Measurements from ENCODE around the gene PROM1. TPM values are rescaled to one million over a fixed set of nuclear protein-coding genes. Genes with fewer than 3 reads are reported as not detected.

PROM1 gene
- total RNA-seq, 6 experiments from 2014 or later, result 0.86 to 2.2 (median 1.3) TPM

DNA sequence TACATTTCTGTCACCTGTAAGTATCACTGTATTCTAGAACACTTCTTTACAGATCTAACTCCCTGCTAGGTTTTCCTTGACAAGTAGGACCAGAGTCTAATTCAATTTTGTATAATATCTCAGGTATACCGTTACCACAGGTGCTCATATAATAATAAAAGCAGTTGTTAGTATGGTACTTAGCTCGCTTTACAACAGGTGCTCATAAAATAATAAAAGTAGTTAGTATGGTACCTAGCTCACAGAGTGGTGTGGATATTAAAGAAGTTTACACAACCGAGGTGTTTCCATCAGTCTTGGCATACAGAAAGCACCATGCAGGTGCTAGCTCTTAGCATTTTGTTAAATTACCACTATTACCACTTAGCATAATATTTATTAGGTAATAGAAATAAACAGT is 88.0 kb downstream of the PROM1 start:
- no peak for TF ChIP-seq POLR2A (IDR thresholded peaks at IDR 0.05)
- TF ChIP-seq, protein P1, sequence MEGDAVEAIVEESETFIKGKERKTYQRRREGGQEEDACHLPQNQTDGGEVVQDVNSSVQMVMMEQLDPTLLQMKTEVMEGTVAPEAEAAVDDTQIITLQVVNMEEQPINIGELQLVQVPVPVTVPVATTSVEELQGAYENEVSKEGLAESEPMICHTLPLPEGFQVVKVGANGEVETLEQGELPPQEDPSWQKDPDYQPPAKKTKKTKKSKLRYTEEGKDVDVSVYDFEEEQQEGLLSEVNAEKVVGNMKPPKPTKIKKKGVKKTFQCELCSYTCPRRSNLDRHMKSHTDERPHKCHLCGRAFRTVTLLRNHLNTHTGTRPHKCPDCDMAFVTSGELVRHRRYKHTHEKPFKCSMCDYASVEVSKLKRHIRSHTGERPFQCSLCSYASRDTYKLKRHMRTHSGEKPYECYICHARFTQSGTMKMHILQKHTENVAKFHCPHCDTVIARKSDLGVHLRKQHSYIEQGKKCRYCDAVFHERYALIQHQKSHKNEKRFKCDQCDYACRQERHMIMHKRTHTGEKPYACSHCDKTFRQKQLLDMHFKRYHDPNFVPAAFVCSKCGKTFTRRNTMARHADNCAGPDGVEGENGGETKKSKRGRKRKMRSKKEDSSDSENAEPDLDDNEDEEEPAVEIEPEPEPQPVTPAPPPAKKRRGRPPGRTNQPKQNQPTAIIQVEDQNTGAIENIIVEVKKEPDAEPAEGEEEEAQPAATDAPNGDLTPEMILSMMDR (IDR thresholded peaks at IDR 0.05), result no peak
- no peaks in the 10 kb centered on the region for H3K27me3 ChIP-seq
- H3K4me1 ChIP-seq, result no peaks in the 10 kb centered on the region
- no peak overlapping the region for H3K27ac ChIP-seq
- H3K36me3 ChIP-seq, result no peaks in the 10 kb centered on the region
- intact Hi-C loops (cut with DNase I), result loop anchor here in 1 of 2 donors (5.0 kb wide), 1 partner anchor 259 kb away; no protein-coding TSS in a partner anchor
- no peaks in the 10 kb centered on the region for H3K9me3 ChIP-seq
- no peak overlapping the region for H3K4me3 ChIP-seq
- WGBS (ENCODE audit: insufficient coverage, low coverage, low lambda C conversion rate, missing lambda C conversion rate), result 84% methylated on average over 3 of the region's 3 CpGs
- DNase-seq (no peak), ATAC-seq (no peak)

DNA sequence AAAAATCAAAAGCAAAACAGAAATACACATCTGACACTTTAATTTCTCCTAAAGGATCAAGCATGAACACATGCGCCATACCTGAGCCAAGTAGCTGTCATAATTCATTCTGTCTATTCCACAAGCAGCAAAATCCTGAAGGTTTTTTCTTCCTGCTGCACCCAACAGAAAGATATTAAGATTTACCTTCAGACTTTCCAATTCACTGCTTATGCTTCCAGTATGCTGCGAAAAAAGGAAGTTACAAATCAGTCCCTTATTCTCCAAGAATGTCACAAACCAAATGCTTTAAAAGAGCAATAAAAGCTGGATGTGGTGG is 91.7 kb downstream of the PROM1 start:
- intact Hi-C loops (cut with DNase I), result no loop called here
- no peaks in the 10 kb centered on the region for H3K27me3 ChIP-seq
- TF ChIP-seq POLR2A (IDR thresholded peaks at IDR 0.05), result no peak
- TF ChIP-seq, protein P1 (IDR thresholded peaks at IDR 0.05), result no peak

DNA sequence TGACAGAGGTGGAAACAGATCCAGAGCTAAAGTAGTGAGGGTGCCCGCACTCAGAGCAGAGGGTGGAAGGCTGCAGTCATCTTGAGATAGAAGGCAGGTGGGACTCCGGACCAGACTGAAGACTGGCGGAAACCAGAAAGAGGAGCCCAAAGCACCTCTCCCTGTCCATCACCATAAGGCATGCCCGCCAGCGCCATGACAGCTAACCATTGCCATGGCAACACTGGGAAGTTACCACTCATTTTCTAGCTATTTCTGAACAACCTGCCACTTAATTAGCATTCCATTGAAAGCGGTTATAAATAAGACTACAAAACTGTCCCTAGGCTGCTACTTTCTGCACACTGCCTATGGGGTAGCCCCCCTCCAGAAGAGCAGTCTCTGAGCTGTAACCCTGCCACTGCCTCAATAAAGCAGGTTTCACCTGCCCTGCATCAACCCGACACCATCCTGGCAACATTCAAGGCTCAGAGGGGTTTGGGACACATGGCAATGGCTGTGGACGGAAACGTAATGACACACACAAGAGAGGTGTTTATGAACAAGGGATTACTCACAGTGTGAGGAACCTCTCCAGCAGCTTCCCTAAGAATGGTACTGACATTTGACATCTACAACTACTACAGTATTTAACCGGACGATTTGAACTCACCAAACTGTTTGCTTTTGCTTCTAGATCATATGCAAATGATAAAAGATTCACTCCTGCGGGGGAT is 93.1 kb downstream of the PROM1 start:
- Histone ChIP-seq H3K27me3 (no peaks in the 10 kb centered on the region), H3K27ac (no peak overlapping the region), H3K9me3 (no peaks in the 10 kb centered on the region), H3K36me3 (no peaks in the 10 kb centered on the region), H3K4me1 (no peaks in the 10 kb centered on the region), H3K4me3 (no peak overlapping the region)
- ATAC-seq (no peak), DNase-seq (no peak)
- intact Hi-C loops (cut with DNase I), result no loop called here
- 61% methylated on average over 12 of the region's 12 CpGs for WGBS (ENCODE audit: insufficient coverage, low coverage, low lambda C conversion rate, missing lambda C conversion rate)
- no peak for TF ChIP-seq POLR2A (IDR thresholded peaks at IDR 0.05)
- TF ChIP-seq, protein P1 (IDR thresholded peaks at IDR 0.05), result no peak

More for the DNA sequence above, 91.7 kb downstream of the PROM1 start:
- Histone ChIP-seq H3K36me3 (no peaks in the 10 kb centered on the region), H3K27ac (no peak overlapping the region), H3K9me3 (no peaks in the 10 kb centered on the region), H3K4me3 (no peak overlapping the region), H3K4me1 (no peaks in the 10 kb centered on the region)
- ATAC-seq (no peak), DNase-seq (no peak)
- 50% methylated on average over 2 of the region's 2 CpGs for WGBS (ENCODE audit: insufficient coverage, low coverage, low lambda C conversion rate, missing lambda C conversion rate)

DNA sequence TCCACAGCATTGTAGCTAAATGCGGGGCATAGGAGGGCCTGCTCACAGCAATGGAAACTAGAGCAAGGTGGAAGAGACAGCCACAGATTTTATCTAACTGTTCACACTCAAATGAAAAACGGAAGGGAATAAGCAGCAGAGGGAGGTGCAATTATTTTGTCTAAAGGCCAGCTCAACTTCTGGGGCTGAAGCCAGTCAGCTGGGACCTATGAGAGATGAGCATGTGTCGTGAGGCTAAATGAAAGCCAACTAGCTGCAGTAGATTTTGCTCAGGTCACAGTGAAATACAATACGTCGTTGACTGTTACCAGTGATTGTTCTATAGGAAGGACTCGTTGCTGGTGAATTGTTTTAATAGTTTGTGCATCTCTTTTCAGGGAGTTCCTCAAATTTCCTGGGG is 94.4 kb downstream of the PROM1 start:
- ATAC-seq (no peak), DNase-seq (no peak)
- Histone ChIP-seq H3K27ac (no peak overlapping the region), H3K4me1 (no peaks in the 10 kb centered on the region), H3K36me3 (no peaks in the 10 kb centered on the region), H3K4me3 (no peak overlapping the region), H3K27me3 (no peaks in the 10 kb centered on the region), H3K9me3 (no peaks in the 10 kb centered on the region)
- 73% methylated on average over 6 of the region's 6 CpGs for WGBS (ENCODE audit: insufficient coverage, low coverage, low lambda C conversion rate, missing lambda C conversion rate)
- intact Hi-C loops (cut with DNase I), result no loop called here
- TF ChIP-seq, protein P1 (IDR thresholded peaks at IDR 0.05), result no peak
- TF ChIP-seq POLR2A (IDR thresholded peaks at IDR 0.05), result no peak
